LNCaP clone FGC (cell line): Measurements from ENCODE around the gene KIF4A.

Source experiments
- DNase-seq: peaks from one replicate; pipeline ENCODE4 v3.0.0-alpha.2; 2011; ENCODE audit warnings: low read depth
- H3K4me3 ChIP-seq: 2 replicates; pipeline ENCODE4 v1.5.1; 2011; ENCODE audit warnings: mild to moderate bottlenecking, low read depth, low read length, control low read depth
- CTCF ChIP-seq: IDR thresholded peaks from 2 replicates; pipeline ENCODE4 v1.5.1; 2012; ENCODE audit warnings: mild to moderate bottlenecking; ENCODE audit not compliant: control insufficient read depth, insufficient read depth; ENCODE audit errors: extremely low read depth

Gene KIF4A

GRCh38 chrX:70253377-70254062, 36.4 kb upstream of the KIF4A start:
- DNase-seq, result no peak
- H3K4me3 ChIP-seq, result no peak overlapping the region
- no peak for TF ChIP-seq CTCF

DNA sequence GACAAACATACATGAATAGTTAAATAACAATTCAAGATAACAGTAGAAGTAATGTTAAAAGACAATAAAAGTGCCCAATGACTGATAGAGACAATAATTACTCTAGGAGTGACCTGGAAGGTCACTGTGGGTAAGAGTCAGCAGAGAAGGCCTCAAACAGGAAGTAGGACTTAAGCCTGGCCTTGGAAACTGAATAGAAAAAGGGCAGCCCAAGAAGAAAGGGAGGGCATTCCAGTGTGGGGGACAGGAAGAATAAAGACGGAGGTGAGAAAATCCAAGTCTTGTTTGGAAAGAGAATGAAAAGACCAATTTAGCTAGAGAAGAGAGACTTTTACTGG, 35.9 kb upstream of the KIF4A start:
- H3K4me3 ChIP-seq, result no peak overlapping the region
- no peak for TF ChIP-seq CTCF
- no peak for DNase-seq

- DNase-seq, result no peak
- no peak overlapping the region for H3K4me3 ChIP-seq
- no peak for TF ChIP-seq CTCF
Observed at GRCh38 chrX:70254909-70255308, 35.0 kb upstream of the KIF4A start.

GRCh38 chrX:70255452-70255851, 34.5 kb upstream of the KIF4A start:
- TF ChIP-seq CTCF, result no peak

DNA sequence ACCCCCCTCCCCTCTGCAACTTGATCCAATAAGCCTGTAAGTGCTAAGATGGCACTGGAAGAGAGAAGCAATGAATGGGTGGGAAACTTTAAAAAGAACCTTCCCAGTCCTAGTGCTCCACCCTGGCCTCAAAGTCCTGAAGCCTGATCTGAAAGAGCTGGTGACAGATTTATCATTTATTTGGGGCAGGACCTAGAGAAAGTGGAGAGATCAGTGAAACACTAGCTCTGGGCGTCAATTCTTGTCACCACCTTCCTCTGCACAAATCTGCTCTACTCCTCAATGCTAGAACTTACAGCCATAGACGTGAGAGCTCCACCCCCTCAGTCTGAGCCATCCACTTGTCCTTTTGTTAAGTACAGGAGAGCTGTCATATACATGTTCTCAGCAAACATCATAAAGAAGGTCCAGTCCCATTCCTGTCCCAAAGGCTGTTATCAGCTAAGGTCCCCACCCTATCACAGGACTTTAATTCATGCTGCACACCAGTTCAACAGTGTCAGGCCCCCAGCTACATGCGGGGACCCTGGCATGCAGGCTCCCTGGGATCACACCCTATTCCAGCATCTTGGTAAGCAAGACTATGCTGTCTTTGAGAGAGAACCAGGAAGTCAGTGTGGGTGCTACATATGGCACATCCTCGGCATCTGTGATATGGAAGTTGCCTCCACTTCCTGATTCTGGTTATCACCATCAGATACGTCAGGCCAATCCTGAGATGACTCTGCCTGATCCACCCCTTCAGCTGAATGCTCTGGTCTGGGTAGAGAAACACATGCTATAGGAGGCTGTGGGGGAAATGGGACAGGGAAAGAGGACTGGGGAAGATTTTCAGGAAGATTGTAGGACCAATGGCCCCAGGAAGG, 32.2 kb upstream of the KIF4A start:
- no peak for DNase-seq
- TF ChIP-seq CTCF, result no peak
- no peak overlapping the region for H3K4me3 ChIP-seq

More at GRCh38 chrX:70255452-70255851, 34.5 kb upstream of the KIF4A start:
- no peak overlapping the region for H3K4me3 ChIP-seq
- DNase-seq, result no peak

DNA sequence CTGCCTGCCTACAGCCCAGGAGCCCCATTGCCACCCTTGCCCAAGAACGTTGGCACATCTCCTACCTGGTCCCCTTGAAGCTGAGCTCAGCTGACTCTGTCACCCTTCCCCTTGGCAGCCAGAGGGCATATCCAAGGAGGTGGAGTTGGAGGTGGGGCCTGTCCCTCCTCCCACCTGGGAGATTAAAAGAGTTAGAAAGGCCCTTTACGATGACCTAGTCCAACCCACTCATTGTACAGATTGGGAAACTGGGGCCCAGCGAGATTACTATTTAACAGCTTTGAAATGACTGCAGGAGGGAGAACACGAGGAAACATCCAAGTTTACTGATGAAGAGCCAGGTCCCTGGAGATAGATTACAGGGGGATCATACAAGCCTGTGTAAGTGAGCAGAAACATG, 29.8 kb upstream of the KIF4A start, which contains the start of gene P2RY4:
TSS of gene P2RY4 (minus strand) at position 101 of the 400 bp plus-strand sequence. CDS start 580 bp downstream, outside the sequence.
- no peak within 1 kb of the TSS for H3K4me3 ChIP-seq
- no peak for TF ChIP-seq CTCF
- DNase-seq, result no peak
